GM12878 (cell line): ENCODE measurements around the gene PRKN. TPM values are rescaled to one million over a fixed set of nuclear protein-coding genes. Genes with fewer than 3 reads are reported as not detected.

Experiments used
- ATAC-seq: fragments of 200-7000 bp; cut with Tn5 transposase; 3 replicates; pipeline ENCODE4 v1.9.1; 2020; ENCODE audit warnings: mild to moderate bottlenecking, moderate library complexity
- BruUV-seq: library from RNA; stranded (reverse); fragments of 400-500 nt; replicated peaks from 2 replicates; lab custom pipeline; 2021; lab: Mats Ljungman, UMichigan
- CTCF ChIA-PET: fragments of 300-600 bp; sonication (Branson Sonifier 250); formaldehyde crosslinking; extraction: SDS; loops from one replicate; lab custom pipeline; 2021; ENCODE audit warnings: inconsistent platforms; lab: Yijun Ruan, JAX
- POLR2A ChIA-PET: fragments of 350-600 bp; formaldehyde crosslinking; extraction: SDS; loops from one replicate; lab custom pipeline; 2021; ENCODE audit warnings: inconsistent platforms; lab: Charles Lee
- RAD21 ChIA-PET: fragments of 300-600 bp; sonication (Branson Sonifier 250); formaldehyde crosslinking; loops from one replicate; lab custom pipeline; 2023; ENCODE audit warnings: antibody characterized with exemption; ENCODE audit not compliant: unreplicated experiment; lab: Charles Lee
- SMC1A ChIA-PET: fragments of 300-600 bp; sonication (Branson Sonifier 250); formaldehyde crosslinking; loops from one replicate; lab custom pipeline; 2023; ENCODE audit not compliant: unreplicated experiment, uncharacterized antibody; lab: Charles Lee
- DNase-seq: peaks from one replicate; pipeline ENCODE4 v3.0.0-alpha.2; 2011; ENCODE audit warnings: low read depth, low spot score
- FAIRE-seq: peaks from 3 replicates; lab custom pipeline; 2011; peaks lifted over from hg19 to GRCh38; lab: Jason Lieb, UNC
- H2AFZ ChIP-seq: 2 replicates; pipeline ENCODE4 v1.6.0; 2011; ENCODE audit warnings: low read depth, low read length, control low read depth; ENCODE audit not compliant: control insufficient read depth
- H3K27ac ChIP-seq: 2 replicates; pipeline ENCODE4 v1.5.1; 2011; ENCODE audit warnings: control low read depth; ENCODE audit not compliant: control insufficient read depth, insufficient read depth
- H3K27me3 ChIP-seq, 2 experiments: replicated peaks in 1 of 2; 2 replicates each; pipeline versions ENCODE4 v1.6.0 to v1.6.1; 2011; ENCODE audit warnings: low read length in 1 of 2; ENCODE audit not compliant: control insufficient read depth in 2 of 2, insufficient read depth in 2 of 2
- H3K36me3 ChIP-seq, 2 experiments: 2 replicates each; pipeline ENCODE4 v1.5.1; 2011; ENCODE audit warnings: low read length in 1 of 2; ENCODE audit not compliant: control insufficient read depth in 2 of 2, insufficient read depth in 2 of 2
- H3K4me1 ChIP-seq: 2 replicates; pipeline ENCODE4 v1.6.1; 2011; ENCODE audit warnings: mild to moderate bottlenecking, low read length, moderate library complexity, mixed read lengths; ENCODE audit not compliant: control insufficient read depth, insufficient read depth
- H3K4me2 ChIP-seq: 2 replicates; pipeline ENCODE4 v1.6.0; 2011; ENCODE audit warnings: control low read depth; ENCODE audit not compliant: control insufficient read depth, insufficient read depth
- H3K4me3 ChIP-seq: fragments of 200-600 bp; sonication (generic); 2 replicates; pipeline ENCODE4 v1.5.1; 2016
- H3K79me2 ChIP-seq: 2 replicates; pipeline ENCODE4 v1.6.0; 2011; ENCODE audit warnings: low read length; ENCODE audit not compliant: control insufficient read depth, insufficient read depth
- H3K9ac ChIP-seq: 2 replicates; pipeline ENCODE4 v1.8.0; 2011; ENCODE audit warnings: low read length, control low read depth, mixed read lengths; ENCODE audit not compliant: control insufficient read depth, insufficient read depth
- H3K9me3 ChIP-seq: replicated peaks from 3 replicates; pipeline ENCODE4 v1.5.1; 2011; ENCODE audit warnings: mild to moderate bottlenecking, low read length; ENCODE audit not compliant: control insufficient read depth, insufficient read depth
- H4K20me1 ChIP-seq: 2 replicates; pipeline ENCODE4 v1.6.0; 2011; ENCODE audit not compliant: control insufficient read depth, insufficient read depth
- CHD2 ChIP-seq: IDR thresholded peaks from 2 replicates; pipeline ENCODE4 v1.6.1; 2011; ENCODE audit warnings: low read depth, low read length, improper control_type of control experiment, borderline replicate concordance
- MYB ChIP-seq: fragments of 150-350 bp; IDR thresholded peaks from 2 replicates; pipeline ENCODE4 v1.6.1; 2014; ENCODE audit warnings: mild to moderate bottlenecking, low read depth, low read length, borderline replicate concordance
- NFYB ChIP-seq: IDR thresholded peaks from 2 replicates; pipeline ENCODE4 v1.6.1; 2011; ENCODE audit warnings: low read depth, mild to moderate bottlenecking, low read length, improper control_type of control experiment, moderate library complexity; ENCODE audit not compliant: insufficient read depth
- RCOR1 ChIP-seq: conservative IDR thresholded peaks from 2 replicates; pipeline ENCODE4 v1.6.1; 2012; ENCODE audit warnings: low read depth, low read length, improper control_type of control experiment
- WGBS: methylation state at CpG from one replicate; pipeline ENCODE4 v1.1.6; 2016; ENCODE audit warnings: low lambda C conversion rate; ENCODE audit not compliant: insufficient replicate concordance, insufficient coverage; ENCODE audit errors: missing lambda C conversion rate; 5-methylcytosine and 5-hydroxymethylcytosine counted together
- in situ Hi-C: fragments of 300-500 bp; cut with MboI; formaldehyde crosslinking; loops from 9 replicates; pipeline ENCODE4 v1.14.3; 2018; ENCODE audit warnings: mixed read lengths
- intact Hi-C: fragments of 100-400 bp; cut with micrococcal nuclease; formaldehyde crosslinking; loops from one replicate; pipeline ENCODE4 v1.14.2; 2022; ENCODE audit not compliant: unreplicated experiment
- polyA plus RNA-seq, 11 experiments: library from polyadenylated mRNA; depleted of rRNA in 4 of 11; unstranded in 6 of 11; stranded (reverse) in 5 of 11; fragments of >200 nt; fragmentation: Nextera tagmentation in 4 of 11; fragmentation: Illumina TruSeq in 1 of 11; extraction: Ambion mirVana in 4 of 11; extraction: Trizol in 1 of 11; gene quantifications; 1 replicate in 1 of 11; 2 replicates in 10 of 11; pipeline versions ENCODE4 v1.2.1 to v1.2.3, GENCODE V29; 2011 to 2016; ENCODE audit warnings: inconsistent platforms in 2 of 11, missing spikeins in 2 of 11, low read depth in 1 of 11
- total RNA-seq, 4 experiments: library from RNA; depleted of rRNA in 3 of 4; stranded (reverse); fragments of >200 nt in 3 of 4; fragmentation: Illumina TruSeq in 1 of 4; extraction: Trizol in 1 of 4; gene quantifications; 2 replicates each; pipeline versions ENCODE4 v1.2.1 to v1.2.3, GENCODE V29; 2013 to 2021

PRKN gene
- total and polyA plus RNA-seq, 10 of the 15 experiments (the other 5 are each of a cell fraction or from before 2014, with no cell fraction given): 0.06 to 0.09 TPM; not detected in 8

- ChIA-PET RAD21 (no interaction called here), SMC1A (no interaction called here), CTCF (no interaction called here)
- WGBS: 64% methylated on average over 7 of the region's 7 CpGs
- BruUV-seq: no TSS peak
- intact Hi-C loops: no loop called here
- H2AFZ ChIP-seq: peak overlapping the region; percentile 38; the same call in 1 of the 2 replicates
- ATAC-seq (no peak), FAIRE-seq (no peak)
- H3K9me3 ChIP-seq: no peaks in the 10 kb centered on the region
- H3K4me3 ChIP-seq: no peak overlapping the region
- no peaks in the 10 kb centered on the region for H3K36me3 ChIP-seq
- H3K9ac ChIP-seq: no peak overlapping the region
- no peaks in the 10 kb centered on the region for H3K79me2 ChIP-seq
- H3K4me1 ChIP-seq: no peaks in the 10 kb centered on the region
- H4K20me1 ChIP-seq: no peaks in the 10 kb centered on the region
- H3K4me2 ChIP-seq: peak overlapping the region; percentile 94; the same call in 1 of the 2 replicates
- no peak overlapping the region for H3K27ac ChIP-seq
- TF ChIP-seq CHD2: no peak
- TF ChIP-seq MYB: no peak
- TF ChIP-seq, all 136 proteins: peak for 0
- no peak for DNase-seq
- in situ Hi-C loops: no loop called here
- H3K27me3 ChIP-seq: no peaks in the 10 kb centered on the region
- POLR2A ChIA-PET: no interaction called here
Observed at GRCh38 chr6:162728197-162728596, 631 bp upstream of the PRKN start.

- H3K9me3 ChIP-seq: no peaks in the 10 kb centered on the region
- 7% methylated on average over 13 of the region's 13 CpGs for WGBS
- in situ Hi-C loops (no loop called here), intact Hi-C loops (no loop called here)
- DNase-seq: no peak
- peak overlapping the region; percentile 63 for H3K4me3 ChIP-seq
- ChIA-PET POLR2A (no interaction called here), SMC1A (no interaction called here), CTCF (no interaction called here), RAD21 (no interaction called here)
- no peaks in the 10 kb centered on the region for H3K36me3 ChIP-seq
- H3K79me2 ChIP-seq: no peaks in the 10 kb centered on the region
- no peak for FAIRE-seq
- BruUV-seq: no TSS peak
- no peaks in the 10 kb centered on the region for H3K4me1 ChIP-seq
- no peaks in the 10 kb centered on the region for H4K20me1 ChIP-seq
- TF ChIP-seq RCOR1 (no peak), NFYB (no peak)
- no peak overlapping the region for H3K27ac ChIP-seq
- H3K4me2 ChIP-seq: peak overlapping the region; percentile 94
- H3K27me3 ChIP-seq: no peaks in the 10 kb centered on the region
- no peak overlapping the region; the same call in 1 of the 2 replicates for H3K9ac ChIP-seq
- peak; percentile 21 for ATAC-seq
- H2AFZ ChIP-seq: peak overlapping the region; percentile 90
Observed at GRCh38 chr6:162726947-162727321, 632 bp downstream of the PRKN start.
